Fibroblast of skin of right quadriceps (primary cell): ENCODE data around the gene CHRNA4.
"Not testable (repeated sequence)": the region's sequence is repeated elsewhere in the genome, so short reads cannot be mapped to it uniquely, and the experiment has no call there.

Experiments
- DNase-seq: peaks from one replicate; pipeline ENCODE4 v3.0.0-alpha.2; 2013

CHRNA4 gene

DNA sequence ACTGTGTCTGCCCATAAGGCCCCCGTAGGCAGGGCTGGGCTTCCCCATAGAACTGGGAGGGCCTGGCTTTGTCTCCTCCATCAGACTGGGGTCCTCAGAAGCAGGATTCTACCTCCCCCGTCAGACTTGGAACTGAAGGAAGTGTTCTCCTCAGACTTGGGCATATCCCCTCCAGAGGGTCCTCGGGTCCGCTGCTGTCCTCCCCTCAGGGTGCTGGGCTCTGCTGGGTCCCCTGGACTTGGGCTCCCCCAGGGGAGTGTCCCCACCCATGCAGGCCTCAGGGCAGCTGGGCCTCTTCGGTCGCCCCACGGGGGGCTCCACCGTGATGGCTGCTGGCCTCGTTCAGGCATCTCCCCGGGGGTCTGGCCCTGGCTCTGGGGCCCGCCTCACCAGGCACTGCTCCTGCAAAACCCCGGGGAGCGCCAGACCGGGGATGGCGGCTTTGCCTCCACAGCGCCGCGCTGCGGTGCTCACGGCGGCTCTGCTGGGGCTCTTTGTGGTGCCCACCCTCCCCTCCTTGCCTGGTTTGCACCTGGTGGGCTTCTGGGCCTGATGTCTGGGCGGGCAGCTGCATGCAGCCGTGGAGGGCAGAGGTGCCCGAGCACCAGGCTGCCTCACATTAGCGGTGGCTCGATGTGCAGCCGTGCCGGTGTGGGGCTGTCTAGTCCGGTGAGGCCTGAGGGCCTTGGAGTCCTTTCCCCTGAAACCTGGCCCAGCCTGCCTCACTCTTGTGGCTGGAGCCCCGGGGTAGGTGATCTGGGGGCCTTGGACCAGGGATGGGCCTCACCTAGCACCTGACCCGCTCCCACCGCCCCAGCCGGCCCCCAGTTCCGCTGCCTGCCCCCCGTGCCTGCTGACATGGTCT, 54.2 kb downstream of the CHRNA4 start:
- no peak for DNase-seq

DNA sequence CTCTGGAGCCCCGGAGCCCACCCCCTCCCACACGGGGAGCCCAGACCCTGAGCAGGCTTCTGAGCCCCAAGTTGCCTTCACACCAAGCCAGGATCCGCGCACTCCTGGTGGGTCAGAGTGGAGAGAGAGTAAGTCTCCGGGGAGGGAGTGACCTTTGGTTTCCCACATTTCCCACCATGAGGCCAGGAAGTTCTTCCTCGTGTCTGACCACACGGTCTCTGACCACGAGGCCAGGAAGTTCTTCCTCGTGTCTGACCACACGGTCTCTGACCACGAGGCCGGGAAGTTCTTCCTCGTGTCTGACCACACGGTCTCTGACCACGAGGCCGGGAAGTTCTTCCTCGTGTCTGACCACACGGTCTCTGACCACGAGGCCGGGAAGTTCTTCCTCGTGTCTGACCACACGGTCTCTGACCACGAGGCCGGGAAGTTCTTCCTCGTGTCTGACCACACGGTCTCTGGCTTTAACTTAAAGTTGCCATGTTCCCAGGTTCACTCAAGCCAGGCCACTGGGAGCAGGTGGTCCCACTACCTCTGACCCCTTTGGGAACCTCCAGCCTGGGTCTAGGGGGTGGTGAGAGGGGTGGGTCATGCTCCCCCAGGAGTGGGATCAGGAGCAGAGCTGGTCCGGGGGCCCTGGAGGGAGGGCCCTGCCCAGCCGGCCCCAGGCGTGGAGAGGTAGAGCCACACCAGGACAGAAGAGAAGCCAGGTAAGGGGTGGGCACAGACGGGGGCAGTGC, 55.0 kb downstream of the CHRNA4 start:
- DNase-seq: not testable (repeated sequence)

GRCh38 chr20:63305393-63305792, 55.8 kb downstream of the CHRNA4 start:
- DNase-seq: no peak

DNA sequence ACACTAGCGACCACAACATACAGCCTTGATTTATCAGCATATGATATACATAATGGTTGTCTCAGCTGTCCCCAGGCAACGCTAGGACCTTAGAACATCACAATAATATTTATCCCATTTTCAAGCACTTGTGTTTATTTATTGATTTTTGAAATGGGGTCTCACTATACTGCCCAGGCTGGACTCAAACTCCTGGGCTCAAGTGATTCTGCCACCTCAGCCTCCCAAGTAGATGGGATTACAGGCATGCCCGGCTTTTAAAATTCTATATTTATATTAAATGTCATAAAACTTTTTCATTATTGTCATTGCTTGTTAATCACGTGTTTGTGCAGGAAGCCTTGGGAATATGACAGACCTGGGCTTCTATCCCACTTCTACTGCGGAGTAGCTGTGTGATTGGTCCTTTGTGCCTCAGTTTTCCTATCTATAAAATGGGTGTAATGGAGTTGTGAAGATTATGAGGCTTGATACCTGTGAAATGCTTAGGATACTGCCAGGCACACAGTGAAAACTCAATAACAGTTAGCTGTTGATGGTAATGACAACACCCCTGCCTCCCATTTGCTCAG, 58.0 kb downstream of the CHRNA4 start:
- DNase-seq: no peak

- no peak for DNase-seq
These were observed 59.5 kb downstream of the CHRNA4 start for GRCh38 chr20:63301671-63302070.

GRCh38 chr20:63298731-63299312, 62.3 kb downstream of the CHRNA4 start:
- no peak for DNase-seq

DNA sequence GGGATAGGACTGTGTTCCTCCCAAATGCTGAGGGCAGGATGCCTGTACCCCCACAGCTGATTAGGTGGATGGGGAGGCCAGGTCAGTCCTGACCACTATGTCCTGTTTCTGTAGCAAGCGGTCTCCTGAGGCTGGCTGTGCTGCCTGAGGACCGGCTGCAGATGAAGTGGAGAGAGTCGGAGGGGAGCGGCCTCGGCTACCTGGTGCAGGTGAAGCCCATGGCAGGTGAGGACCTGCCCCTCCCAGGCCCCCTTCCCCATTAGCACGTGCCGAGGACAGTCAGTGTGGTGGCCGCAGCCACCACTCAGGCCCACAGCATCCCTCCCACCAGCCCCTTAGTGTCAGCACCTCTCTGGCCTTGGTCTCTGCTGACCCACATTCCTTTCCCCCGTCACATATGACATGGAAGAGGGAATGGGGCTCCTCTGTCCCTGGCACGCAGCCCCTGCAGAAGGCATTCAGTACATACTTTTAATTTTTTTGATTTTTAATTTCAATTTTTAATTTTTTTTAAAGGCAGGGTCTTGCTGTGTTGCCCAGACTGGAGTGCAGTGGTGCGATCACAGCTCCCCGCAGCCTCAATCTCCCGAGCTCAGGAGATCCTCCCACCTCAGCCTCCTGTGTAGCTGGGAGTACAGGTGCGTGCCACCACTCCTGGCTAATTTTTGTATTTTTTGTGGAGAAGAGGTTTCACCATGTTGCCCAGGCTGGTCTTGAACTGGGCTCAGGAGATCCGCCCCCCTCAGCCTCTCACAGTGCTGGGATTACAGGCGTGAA, 63.2 kb downstream of the CHRNA4 start:
- no peak for DNase-seq

DNA sequence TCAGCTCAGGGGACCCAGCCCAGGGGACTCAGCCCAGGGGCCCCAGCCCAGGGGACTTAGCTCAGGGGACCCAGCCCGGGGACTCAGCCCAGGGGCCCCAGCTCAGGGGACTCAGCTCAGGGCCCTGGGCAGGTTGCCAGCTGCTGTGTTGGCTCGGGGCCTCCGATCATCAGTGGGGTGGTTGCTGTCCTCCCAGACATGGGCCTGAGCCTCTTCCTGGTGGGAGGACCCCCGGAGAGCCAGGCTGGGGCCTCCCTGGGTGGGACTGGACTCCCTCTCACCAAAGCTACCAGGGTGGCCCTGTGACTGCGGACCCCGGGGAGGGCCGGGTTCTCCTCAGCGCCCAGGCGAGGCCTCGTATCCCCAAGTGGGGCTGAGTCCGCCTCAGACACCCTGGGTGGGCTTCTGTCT, 63.8 kb downstream of the CHRNA4 start:
- no peak for DNase-seq

GRCh38 chr20:63296531-63297299, 64.4 kb downstream of the CHRNA4 start:
- DNase-seq: no peak

- DNase-seq: no peak
These were observed 65.3 kb downstream of the CHRNA4 start for GRCh38 chr20:63295846-63296245.

DNA sequence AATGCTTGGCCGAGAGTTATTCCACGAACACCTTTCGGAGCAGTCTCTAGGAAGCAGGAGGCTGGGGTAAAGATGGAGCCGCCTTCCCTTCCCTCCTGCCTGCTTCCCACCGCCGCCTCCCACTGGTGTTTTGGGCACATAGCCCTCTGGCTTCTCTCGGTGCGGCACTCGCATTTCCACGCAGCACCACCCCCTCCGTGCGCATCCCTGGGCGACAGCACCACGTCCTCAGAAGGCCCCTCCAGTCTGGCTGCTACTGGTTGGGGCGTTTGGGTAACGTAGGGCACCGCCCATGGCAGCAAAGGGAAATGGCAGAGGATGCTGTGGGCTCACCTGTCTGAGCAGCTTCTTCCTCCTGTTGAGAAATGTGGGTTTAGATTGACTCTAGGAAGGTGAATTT, 65.7 kb downstream of the CHRNA4 start:
- no peak for DNase-seq

GRCh38 chr20:63295018-63295417, 66.1 kb downstream of the CHRNA4 start:
- no peak for DNase-seq

DNA sequence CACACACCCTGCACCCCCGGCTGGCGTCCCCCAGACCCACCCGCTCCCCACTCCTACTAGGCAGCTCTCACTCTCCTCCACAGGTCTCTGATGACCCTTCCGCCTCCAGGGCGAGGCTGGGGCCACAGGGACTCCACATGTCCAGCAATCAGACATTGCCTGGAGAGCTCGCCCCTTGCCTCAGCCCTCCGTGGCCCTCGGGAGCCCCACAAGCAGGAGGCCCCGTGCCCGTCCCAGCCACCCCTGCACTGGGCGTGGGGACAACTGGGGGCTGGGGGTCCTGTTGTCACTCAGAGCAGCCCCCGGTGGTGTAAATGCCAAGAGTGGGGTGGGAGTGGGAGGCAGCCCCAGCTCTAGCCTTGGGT, 66.6 kb downstream of the CHRNA4 start:
- no peak for DNase-seq

GRCh38 chr20:63293871-63294535, 67.1 kb downstream of the CHRNA4 start:
- DNase-seq: no peak

DNA sequence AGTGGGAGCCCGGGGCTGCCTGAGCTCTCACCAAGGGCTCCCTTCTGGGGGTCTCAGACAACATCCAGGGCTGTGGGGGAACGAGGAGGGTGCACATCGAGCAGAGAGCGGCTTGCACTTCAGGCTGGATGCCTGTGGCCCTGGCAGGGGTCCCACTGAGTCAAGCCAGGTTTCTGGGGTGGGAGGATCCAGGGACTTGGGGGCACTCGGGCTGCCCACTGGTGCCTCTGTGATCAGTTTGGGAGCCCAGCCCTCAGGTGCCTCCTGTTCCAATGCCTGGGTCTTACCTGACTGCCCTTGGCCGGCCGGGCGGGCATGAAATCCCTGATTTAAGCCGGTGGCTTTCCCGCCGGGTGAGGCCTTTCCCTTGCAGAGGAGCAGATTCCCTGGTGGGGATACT, 67.7 kb downstream of the CHRNA4 start:
- no peak for DNase-seq
